ENCODE results near the gene APOA1.
A peak's percentile ranks its signal among the peaks of the same experiment; 100 is the strongest.
"Not testable (repeated sequence)": the region's sequence is repeated elsewhere in the genome, so short reads cannot be mapped to it uniquely, and the experiment has no call there.

APOA1 gene

DNA sequence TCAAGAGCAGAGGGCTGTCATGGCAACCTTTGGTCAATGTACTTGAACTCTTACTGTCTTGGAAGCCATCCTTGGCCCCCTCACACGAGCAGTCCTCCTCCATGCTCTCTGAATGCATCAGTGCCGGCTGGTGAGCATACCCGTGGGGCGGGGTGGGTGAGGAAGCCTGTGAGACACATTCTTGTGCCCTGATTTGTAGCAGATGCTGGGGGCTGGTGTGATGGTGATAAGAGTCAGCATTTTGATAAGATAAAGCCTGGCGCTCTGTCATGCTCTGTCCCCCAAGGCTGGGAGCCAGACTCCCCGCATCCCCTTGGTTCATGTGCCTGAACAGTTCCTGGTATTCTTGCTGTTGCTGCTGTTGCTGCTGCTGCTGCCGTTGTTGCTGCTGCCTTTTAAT is 20.5 kb upstream of the APOA1 start:
- no peak for DNase-seq (ENCODE audit: low read depth in 2 of 2)

DNA sequence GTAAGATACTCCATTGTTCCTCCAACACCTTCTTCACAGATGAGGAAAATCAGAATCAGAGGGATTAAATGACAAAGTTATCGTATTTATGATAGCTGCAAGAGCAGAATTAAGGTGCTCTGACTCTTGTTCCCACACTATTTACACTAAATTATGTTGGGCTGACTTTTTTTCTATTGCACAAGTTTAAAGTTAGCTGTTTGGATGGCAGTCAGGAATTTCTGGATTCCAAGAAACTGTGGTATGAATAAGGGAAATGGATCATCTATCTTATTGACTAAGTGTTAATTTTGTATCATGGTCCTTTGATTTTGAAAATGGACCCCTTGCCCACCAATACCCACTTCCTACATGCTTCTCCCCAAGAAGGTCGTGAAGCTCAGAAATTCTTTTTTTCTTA is 19.9 kb upstream of the APOA1 start:
- DNase-seq (ENCODE audit: low read depth in 2 of 2): no peak

DNA sequence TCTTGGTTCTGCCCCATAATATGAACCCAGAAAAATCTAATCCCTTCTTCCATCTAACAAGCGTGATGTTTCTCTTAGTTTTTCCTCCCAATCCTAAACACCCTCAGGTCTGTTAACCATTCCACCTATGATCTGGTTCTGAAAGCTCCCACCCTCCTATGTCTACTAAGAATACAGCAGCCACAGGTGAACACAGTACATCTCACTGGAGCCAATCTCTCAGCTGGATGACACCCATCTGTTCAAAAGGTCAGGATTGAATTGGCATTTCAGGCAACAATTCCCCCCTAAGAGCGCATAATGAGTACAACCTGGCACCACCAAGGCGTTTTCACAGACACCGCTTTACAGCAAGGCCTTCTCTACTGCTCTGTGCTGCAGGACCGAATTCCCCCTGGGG is 19.0 kb upstream of the APOA1 start:
- DNase-seq (ENCODE audit: low read depth in 2 of 2): no peak

DNA sequence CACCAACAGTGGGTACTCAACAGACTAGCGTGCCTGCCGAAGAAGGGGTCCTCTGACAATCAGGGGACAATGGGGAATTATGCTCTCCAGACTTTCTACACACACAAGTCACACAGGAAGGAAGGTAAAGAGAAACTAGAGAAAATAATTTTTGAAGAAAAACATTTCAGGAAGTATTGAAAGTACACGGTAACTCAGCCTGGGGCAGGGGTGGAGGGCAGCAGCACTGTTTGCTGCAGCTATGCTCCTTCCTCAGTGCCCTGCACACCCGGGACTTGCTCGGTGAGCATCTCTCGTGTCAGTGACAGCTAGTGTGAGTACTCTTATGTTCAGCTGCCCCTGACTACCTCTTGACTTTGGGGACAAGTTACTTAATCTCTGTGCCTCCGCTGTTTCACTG is 18.0 kb upstream of the APOA1 start:
- no peak for DNase-seq (ENCODE audit: low read depth in 2 of 2)

DNA sequence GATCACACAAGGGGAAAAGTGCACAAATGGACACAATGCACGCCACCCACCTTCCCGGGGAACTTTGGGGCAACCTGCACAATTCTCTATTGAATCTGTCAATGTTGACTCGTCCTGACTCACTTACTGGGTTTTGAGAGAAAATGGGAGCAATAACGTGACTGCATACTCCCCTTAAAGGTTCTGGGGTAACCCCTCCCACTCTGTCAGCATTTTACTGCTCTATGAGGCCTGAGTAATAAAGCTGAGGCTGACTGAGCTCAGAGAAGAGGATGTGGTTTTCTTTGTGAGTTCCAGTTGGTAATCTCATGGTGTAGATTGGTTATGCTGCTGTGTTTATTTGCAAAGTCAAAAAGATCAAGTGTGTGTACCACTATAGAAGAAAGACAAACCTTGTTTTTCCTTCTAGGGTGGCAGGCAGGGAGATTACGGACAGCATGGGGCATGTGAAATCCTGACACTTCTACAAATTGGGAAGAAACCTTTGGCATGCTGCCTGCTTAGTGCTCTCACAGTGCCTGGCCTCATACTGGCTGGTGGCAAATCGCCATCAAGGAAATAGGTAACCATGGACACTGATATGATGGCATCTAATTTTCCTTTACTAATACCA is 16.1 kb upstream of the APOA1 start:
- DNase-seq (ENCODE audit: low read depth in 2 of 2): peak; percentile 26 to 34

DNA sequence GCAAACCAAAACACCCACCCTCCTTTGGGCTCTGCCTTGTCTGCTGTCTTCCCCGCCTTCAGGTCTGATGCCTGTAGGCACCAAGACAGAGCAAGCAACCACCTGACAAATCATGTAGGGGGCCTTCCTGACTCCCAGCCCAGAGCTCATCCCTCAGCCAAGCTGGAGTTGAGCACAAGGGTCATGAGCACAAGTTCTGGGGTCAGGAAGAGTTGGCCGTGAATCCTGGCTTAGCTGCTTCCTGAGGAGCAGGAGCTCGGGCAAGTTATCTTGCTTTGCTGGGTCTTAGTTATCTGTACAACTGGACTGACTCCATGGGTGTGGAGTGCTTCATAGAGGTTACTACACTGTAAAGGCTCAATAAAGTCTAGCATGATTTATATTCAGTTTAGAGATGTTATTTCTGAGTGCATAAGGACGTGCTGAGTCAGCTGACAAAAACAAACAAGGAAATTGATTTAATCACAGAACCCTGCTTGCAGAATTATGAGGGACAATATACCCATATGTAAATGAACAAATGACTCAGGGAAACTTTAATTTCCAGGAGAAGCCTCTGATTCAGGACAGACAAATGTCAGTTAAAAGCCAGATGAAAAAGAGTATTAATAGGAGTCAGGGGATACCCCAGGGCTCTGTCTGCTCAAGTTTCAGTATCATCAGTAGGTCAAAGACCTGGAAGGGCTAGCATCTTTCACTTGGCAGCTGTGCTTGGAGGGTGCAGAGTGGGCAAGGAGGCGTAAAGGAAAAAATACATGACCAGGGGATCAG is 15.0 kb upstream of the APOA1 start:
- no peak for DNase-seq (ENCODE audit: low read depth in 2 of 2)

DNA sequence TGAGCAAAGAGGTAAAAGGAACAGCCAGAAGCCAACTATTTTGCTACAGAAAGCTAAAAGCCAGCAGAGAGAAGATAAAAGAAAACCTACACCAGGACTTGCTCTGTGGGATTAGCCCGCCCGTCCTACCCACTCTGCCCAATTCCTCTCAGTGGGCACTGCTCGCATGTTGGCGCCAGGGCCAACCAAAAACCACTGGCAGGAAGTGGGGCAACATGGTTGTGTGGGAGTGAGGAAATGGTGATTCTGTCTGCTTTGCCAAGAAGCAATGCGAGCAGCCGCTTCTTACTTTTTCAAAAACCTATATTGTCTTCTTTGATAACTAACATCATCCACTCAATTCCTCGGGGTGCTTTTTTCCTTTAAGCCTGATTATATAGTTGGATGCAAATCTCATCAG is 14.2 kb upstream of the APOA1 start:
- DNase-seq (ENCODE audit: low read depth in 2 of 2): peak in 1 of 2 experiments; percentile 24

DNA sequence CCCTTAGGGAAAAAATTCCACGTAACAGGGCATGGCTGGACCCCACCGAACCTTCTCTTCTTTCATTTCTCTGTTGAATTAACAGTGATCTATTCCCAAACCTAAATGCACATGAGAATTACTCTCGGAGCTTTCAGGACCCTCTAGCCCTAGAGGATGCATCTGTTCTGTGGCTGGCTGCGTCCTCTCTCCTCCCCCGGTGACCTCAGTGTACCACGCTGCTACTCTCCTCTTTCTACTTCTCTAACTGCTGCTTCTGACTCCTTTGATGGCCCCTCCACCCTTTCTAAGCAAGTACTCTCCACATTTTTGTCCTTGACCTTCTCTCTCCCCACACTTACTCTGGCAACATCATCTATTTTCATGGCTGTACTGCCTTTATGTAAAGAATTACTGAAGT is 12.1 kb upstream of the APOA1 start:
- no peak for DNase-seq (ENCODE audit: low read depth in 2 of 2)

DNA sequence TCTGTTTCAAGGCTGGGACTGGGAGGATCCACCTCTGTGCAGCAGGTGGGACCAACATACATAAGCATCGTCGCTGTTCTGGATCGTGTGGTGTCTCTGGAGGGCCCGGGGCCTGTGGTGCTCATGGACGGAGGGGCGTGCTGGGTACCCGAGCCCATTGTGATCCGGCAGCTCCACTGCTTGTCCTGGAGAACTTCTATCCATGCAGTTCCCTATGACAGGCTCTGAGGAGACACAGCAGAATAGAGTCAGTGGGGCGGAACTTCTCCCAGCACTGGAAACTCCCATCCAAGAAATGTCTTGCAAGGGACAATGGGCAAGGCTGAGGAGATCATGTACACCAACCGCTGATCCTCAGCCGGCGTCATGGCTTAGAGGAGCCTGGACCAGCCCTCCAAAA is 11.6 kb upstream of the APOA1 start:
- DNase-seq (ENCODE audit: low read depth in 2 of 2): no peak

DNA sequence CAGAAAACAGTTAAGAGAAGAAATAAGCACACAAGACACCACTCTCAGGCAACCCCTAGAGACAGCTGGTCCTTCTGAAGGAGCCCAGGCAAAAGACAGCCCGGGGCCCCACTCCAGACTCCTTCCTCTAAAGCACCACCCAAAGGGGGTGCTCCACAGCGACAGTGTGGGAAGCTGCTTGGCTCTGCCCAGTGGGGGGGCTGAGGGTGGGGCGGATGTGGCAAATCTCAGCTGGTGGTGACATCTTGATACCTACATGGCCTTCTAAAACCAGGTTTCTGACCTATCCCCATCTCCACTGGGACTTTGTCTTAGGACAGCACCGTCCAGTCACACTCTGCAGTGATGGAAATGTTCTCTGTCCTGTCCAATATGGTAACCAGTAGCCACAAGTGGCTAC is 10.2 kb upstream of the APOA1 start:
- no peak for DNase-seq (ENCODE audit: low read depth in 2 of 2)

DNA sequence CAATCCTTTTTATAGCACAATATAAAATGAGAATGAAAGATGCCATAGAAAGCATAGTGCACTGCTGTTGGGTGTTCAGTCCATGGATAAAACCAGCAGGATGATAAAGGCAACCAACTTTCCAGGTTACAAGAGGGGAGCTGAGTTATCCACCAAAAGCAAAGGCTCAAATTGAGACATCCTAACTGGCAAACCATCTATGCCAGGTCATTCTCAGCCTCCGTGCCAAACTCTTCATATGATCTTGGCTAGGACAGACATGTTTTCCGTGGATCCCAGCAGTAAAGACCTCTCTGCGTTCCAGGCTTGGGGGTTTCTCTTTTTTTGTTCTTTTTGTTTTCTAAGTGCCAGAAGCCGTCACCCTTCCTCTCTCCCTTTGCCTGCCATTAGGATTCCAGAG is 7.3 kb upstream of the APOA1 start:
- no peak for DNase-seq (ENCODE audit: low read depth in 2 of 2)

DNA sequence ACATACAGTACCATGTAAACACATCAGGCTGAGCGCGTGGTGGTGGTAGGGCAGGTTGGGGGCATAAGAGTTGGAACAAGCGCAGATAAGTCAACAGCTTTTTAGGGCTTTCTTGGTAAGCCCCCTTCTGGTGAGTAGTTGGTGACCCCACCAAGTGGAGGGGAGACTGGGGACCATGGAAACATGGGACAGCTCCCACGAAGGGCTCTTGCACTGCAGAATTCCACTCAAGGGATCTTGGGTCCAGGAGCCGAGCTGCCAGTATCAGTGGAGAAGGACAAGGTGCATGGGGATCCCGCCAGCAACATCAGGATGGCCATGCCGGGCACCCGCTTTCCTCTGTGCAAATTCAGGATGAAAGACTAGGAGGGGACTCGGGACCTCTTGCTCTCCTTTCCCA is 6.2 kb upstream of the APOA1 start:
- no peak for DNase-seq (ENCODE audit: low read depth in 2 of 2)

DNA sequence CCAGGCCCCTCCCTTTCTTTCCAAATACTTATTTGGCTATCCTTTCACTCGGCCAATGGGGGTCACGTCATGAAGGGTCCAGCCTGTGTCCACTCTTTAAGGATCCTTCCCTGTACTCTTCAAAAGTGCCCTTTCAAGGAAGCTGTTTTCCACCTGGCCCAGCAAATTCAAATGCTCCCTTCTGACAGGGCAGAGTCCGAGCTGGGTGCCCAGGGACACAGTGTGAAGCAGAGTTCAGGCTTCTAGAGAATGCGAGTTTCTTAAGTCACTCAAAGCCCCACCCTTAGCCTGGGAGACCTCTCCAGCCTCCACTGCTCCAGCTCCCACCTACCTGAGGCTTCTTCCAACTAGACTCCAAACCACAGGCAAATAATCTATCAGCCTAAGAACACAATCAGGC is 5.5 kb upstream of the APOA1 start:
- DNase-seq (ENCODE audit: low read depth in 2 of 2): no peak

DNA sequence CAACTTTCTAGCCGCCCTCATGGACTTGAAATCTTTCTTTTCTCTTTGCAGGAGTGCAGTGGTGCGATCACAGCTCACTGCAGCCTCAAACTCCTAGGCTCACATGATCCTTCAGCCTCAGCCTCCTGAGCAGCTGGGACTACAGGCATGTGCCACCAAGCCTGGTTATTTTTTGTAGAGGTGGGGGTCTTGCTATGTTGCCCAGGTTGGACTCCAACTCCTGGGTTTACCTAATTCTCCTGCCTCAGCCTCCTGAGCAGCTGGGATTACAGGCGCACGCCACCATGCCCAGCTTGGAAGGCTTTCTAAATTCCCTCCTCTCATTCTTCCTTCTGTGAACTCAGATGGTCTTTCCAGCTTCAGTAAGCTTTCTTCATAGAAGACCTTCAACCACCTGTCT is 4.7 kb upstream of the APOA1 start:
- DNase-seq (ENCODE audit: low read depth in 2 of 2): no peak

DNA sequence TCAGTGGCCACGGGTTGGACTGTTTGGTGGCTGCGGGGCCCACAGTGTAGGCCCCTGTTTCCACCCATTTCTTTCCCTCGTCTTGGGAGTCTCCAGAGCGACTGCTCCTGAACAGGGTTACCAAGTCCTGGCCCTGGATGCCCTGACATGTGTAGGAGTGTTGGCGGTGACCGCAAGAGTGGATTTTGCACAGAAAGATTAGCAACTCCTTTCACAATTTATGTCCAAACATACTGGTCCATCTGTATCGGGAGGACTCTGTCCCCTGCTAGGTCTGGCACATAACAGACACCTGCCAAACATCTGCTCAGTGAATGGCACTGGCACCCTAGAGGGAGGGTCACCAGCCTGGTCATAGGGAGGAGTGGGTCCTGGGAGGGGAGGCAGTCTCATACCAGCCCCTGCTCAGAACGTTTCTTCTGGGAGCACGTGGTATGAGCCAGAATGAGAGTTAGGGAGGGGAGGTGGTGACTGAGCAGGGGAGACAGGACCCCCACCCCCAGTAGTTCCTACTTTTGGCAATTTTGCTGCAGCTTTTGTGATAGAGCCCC is 3.4 kb upstream of the APOA1 start:
- no peak for DNase-seq (ENCODE audit: low read depth in 2 of 2)

DNA sequence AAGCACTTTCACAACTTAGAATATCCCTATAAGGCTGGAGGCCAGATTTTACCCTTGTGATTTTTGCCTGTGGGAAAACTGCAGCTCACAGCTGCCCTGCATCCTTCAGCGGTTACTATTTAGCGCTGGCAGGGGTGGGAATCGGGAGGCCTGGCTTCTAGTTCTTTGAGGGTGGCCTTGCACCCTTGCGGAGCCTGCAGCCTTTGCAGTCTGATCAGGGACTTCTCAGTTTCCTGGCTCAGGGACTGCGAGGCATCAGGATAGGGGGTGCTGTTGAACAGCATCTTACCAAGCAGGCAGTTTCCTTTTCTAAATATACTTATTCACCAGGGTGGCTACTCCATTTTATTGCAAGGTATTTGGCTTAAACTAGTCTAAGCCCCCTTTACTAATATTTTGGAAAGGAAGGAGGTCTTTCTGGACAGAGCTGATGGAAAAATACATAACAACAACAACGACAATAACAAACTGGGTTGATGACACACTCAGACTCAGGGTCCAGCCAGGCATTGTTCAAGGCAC is 2.9 kb upstream of the APOA1 start:
- DNase-seq (ENCODE audit: low read depth in 2 of 2): no peak

DNA sequence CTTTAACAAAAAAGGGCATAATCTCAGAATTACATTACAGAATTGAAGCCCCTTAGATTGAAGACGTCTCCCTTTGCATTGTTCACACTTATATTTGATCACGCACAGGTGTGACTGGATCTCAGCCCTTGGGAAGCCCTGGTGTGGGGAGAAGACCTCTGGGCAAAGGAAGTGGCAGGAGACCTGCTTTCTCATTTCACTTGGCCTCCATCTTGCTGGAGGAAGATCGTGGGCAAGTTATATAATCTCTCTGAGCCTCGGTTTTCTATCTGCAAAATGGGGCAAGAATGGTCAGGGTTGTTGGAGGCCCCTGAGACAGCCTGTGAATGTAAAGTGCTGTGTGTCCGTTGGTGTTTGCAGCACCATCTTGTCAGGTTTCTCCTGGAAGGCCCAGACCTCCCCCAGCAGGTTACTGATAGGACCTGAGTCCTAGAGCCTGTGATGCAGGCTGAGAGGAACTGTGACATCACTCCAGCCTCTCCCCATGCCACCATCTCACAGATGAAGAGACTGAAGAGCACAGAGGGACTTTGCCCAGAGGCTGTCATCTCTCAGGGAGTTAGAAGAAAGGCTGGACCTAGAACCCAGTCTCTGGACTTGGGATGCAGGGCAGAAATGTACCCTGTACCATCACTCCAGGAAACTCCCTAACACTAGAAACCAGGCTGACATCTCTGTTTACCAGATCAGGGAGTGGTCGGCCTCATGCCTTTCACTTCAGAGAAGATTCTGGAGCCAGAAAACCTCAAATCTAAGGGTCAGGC is 1.1 kb upstream of the APOA1 start:
- DNase-seq (ENCODE audit: low read depth in 2 of 2): no peak

DNA sequence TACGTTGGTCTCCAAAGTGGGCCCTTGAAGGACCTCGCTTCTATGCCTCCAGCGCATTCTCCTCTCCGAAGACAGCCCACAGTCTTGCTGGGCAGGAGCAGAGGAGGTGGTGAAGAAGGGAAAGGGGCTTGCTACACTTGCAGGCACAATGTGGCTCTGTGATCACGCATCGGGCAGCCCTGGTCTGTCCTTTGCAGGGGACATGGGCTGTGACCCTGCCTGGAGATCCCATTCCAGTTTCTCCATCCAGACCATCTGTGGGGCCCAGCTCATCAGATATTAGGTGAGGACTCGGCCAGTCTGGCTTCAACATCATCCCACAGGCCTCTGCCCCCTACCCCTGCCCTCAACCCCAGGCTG is 810 bp downstream of the APOA1 start:
- DNase-seq (ENCODE audit: low read depth in 2 of 2): no peak

DNA sequence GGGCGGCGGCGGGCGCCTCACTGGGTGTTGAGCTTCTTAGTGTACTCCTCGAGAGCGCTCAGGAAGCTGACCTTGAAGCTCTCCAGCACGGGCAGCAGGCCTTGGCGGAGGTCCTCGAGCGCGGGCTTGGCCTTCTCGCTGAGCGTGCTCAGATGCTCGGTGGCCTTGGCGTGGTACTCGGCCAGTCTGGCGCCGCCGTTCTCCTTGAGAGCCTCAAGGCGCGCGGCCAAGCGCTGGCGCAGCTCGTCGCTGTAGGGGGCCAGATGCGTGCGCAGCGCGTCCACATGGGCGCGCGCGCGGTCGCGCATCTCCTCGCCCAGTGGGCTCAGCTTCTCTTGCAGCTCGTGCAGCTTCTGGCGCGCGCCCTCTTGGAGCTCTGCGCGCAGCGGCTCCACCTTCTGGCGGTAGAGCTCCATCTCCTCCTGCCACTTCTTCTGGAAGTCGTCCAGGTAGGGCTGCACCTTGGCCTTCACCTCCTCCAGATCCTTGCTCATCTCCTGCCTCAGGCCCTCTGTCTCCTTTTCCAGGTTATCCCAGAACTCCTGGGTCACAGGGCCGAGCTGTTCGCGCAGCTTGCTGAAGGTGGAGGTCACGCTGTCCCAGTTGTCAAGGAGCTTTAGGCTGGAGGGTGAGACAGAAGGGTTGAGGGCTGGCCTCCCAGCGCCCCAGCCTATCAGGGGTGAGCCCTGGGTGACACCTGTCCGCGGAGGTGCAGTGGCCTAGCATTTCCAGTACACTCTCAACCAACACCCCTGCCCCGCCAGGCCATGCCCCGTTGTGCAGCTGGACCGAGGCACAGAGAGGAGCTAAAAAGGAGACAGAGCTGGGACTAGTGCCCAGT is 1.4 kb downstream of the APOA1 start:
- DNase-seq (ENCODE audit: low read depth in 2 of 2): peak; percentile 50 to 69

DNA sequence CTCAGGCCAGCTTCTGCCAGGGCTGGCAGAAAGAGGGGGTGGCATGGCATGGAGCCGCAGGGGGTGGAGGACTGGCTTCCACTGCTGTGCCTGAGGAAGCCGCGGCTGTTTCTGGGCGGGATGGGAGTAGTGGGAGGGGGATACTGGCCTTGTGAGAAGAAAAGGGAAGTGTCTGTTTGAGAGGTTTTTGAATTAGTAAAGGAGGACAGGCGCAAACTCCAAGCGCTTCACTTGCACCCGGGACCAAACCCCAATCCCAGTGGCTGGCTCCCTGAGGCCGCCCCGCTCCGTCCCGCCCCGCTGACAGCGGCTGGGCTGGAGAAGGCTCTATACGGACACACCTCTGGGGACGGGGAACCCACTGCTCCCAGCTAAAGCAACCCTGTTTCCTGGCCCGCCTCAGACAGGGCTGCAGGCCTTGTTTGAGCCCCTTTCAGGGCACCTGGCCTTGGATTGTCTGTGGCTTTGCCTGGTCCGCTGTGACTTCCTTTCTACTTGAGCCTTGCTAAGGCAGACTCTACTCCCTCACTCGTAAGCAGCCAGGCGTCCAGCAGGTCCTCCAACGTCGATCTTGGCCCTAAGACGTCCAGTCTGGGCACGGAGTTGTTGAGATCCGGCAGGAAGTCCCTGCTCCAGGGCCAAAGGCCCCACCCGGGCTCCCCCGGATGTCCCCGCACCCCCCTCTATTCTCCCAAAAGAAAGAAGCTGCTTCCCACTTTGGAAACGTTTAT is 2.2 kb downstream of the APOA1 start:
- no peak for DNase-seq (ENCODE audit: low read depth in 2 of 2)

DNA sequence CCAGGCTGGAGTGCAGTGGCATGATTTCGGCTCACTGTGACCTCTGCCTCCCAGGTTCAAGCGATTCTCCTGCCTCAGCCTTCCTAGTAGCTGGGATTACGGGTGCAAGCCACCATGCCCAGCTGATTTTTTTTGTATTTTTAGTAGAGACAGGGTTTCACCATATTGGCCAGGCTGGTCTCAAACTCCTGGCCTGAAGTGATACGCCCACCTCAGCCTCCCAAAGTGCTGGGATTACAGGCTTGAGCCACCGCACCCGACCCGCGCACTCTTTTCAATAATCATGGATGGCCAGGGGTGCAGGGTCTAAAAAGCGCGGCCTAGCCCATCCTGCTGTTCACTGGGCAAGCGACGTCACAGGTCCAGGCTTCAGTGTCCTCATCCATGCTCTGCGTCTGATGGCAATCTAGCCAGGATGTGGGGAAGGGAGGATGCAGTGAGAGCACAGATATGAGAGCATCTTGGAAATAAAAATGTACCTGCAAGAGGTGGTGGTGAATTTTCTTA is 2.8 kb downstream of the APOA1 start:
- not testable (repeated sequence) for DNase-seq (ENCODE audit: low read depth in 2 of 2)

Measured in stimulated activated CD4-positive, alpha-beta T cell treated with anti-CD3 and anti-CD28 coated beads, Interleukin-12 subunit alpha, Interleukin-12 subunit beta, amount 100 ng/mL, for 24 hours (primary cell).